ENCODE results near the gene KRT86. TPM values are rescaled to one million over a fixed set of nuclear protein-coding genes. Genes with fewer than 3 reads are reported as not detected.

Gene KRT86
- total RNA-seq, 5 donors from 2014 or later (not counting 1 experiment from before 2014, with no cell fraction given), result 0.35 TPM; not detected in 4

DNA sequence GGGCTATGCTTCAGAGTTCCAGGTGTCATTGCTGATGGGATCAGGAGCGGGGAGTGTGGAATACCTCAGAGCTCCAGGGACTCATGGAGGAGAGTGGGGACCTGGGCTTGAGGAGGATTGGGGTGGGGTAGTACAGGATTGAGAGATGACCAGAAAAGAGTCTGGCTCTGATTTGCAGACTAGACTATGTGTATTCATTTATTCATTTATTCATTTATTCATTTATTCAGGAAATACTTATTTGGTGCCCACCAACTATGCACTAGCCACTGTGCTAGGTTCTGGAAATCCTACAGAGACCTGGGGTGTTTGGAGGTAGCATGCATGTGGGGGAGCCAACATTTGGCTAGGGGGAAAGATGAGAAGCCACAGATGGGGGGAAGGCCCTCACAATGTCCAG is 47.6 kb downstream of the KRT86 start:
- Histone ChIP-seq H3K4me3 (ENCODE audit: control insufficient read depth in 1 of 2, extremely low read depth in 1 of 2, low read length in 1 of 2) (no peak overlapping the region), H3K27ac (ENCODE audit: low read length) (no peak overlapping the region), H3K36me3 (ENCODE audit: control insufficient read depth in 2 of 2, extremely low read depth in 1 of 2, insufficient read depth in 1 of 2, low read length in 1 of 2) (no peaks in the 10 kb centered on the region), H3K4me1 (ENCODE audit: control insufficient read depth in 1 of 2, extremely low read depth in 1 of 2, insufficient read depth in 2 of 2, low read length in 2 of 2) (peaks cover 0 to under 1% of the 10 kb centered on the region in 2 experiments), H3K9me3 (no peaks in the 10 kb centered on the region), H3K27me3 (replicated peaks in 1 of 2; ENCODE audit: control insufficient read depth in 2 of 2, extremely low read depth in 1 of 2, insufficient read depth in 2 of 2, low read length in 1 of 2) (peaks cover 0 to 62% of the 10 kb centered on the region in 2 experiments)
- Mint-ChIP-seq H3K27me3 (peaks cover 34 to 42% of the 10 kb centered on the region in 2 donors), H3K27ac (no peak overlapping the region), H3K36me3 (no peaks in the 10 kb centered on the region), H3K9me3 (no peaks in the 10 kb centered on the region), H3K4me1 (peaks cover 0 to under 1% (median under 1%) of the 10 kb centered on the region in 3 donors), H3K4me3 (no peak overlapping the region)
- ChIA-PET POLR2A (no interaction called here), CTCF (interaction anchor here in 1 of 2 donors (0.6 kb wide), 1 partner anchor 616 kb away, joined by 3 read pairs; no protein-coding TSS in a partner anchor)
- ATAC-seq (replicated peaks in 1 of 4) (no peak), DNase-seq (no peak)
- 100% methylated on average over 1 of the region's 1 CpG for WGBS (ENCODE audit: insufficient coverage)

DNA sequence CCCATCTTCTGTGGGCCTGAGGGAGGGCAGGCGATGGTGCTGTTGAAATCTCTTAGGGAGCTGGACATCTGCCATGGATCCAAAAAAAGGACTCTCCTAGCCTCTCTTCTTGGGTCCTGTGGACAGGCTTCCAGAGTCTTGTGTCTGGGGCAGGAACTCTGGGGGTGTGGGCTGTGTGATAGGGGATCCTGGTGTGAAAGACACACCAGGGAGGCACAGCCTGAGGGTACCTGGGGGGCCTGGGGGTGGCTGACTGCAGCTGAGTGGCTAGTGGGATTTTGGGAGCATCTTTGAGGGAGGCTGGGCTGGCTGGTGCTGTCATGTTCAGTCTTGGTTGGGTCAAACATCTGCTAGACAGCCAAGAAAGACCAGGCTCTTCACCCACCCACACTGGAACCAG is 48.6 kb downstream of the KRT86 start:
- H3K27ac Mint-ChIP-seq, result no peak overlapping the region
- ATAC-seq (replicated peaks in 1 of 4), result no peak
- CTCF ChIA-PET, result no interaction called here
- H3K36me3 ChIP-seq (ENCODE audit: control insufficient read depth in 2 of 2, extremely low read depth in 1 of 2, insufficient read depth in 1 of 2, low read length in 1 of 2), result no peaks in the 10 kb centered on the region
- H3K9me3 ChIP-seq, result no peaks in the 10 kb centered on the region
- WGBS (ENCODE audit: insufficient coverage), result 40% methylated on average over 1 of the region's 1 CpG
- H3K4me1 ChIP-seq (ENCODE audit: control insufficient read depth in 1 of 2, extremely low read depth in 1 of 2, insufficient read depth in 2 of 2, low read length in 2 of 2), result peaks cover 0 to 9% of the 10 kb centered on the region in 2 experiments
- POLR2A ChIA-PET, result no interaction called here
- no peak overlapping the region for H3K4me3 Mint-ChIP-seq
- H3K27me3 ChIP-seq (replicated peaks in 1 of 2; ENCODE audit: control insufficient read depth in 2 of 2, extremely low read depth in 1 of 2, insufficient read depth in 2 of 2, low read length in 1 of 2), result peaks cover 0 to 61% of the 10 kb centered on the region in 2 experiments
- peaks cover 4 to 9% (median 8%) of the 10 kb centered on the region in 3 donors for H3K4me1 Mint-ChIP-seq
- no peaks in the 10 kb centered on the region for H3K9me3 Mint-ChIP-seq
- H3K27me3 Mint-ChIP-seq, result peaks cover 34 to 45% of the 10 kb centered on the region in 2 donors
- H3K27ac ChIP-seq (ENCODE audit: low read length), result no peak overlapping the region
- H3K36me3 Mint-ChIP-seq, result no peaks in the 10 kb centered on the region
- no peak for DNase-seq
- H3K4me3 ChIP-seq (ENCODE audit: control insufficient read depth in 1 of 2, extremely low read depth in 1 of 2, low read length in 1 of 2), result no peak overlapping the region

DNA sequence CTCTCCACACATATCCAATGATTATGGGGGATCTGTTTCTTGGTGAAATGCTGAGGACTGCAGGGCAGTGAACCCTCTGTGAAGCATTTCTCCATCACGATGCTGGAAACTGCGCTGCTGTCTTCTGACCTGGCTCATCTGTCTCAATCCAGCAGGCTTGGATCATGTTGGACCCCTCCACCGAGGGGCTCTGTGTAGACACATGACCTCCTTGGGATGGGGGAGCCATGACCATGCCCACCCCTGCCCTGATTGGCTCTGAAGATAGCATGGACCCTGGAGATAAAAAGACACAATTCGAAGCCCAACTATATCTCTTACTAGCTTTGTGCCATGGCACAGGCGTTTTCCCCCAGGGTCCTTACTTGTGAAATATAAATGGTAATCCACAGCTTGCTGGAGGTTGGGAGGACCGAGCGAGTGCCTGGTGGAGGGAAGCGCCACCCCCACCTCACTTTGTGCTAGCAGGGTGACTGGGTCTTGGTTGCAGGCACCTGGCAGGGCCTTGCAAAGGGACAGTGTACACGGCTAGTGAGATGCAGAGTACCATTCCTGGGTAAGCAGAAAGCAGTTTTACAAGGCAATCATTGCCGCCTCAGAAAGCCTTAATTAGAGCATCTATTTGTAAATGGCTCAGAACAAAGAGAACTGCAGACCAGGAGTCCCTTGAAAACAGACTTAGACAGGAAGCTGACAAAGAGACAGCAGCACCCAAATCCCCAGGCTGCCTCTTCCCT is 49.1 kb downstream of the KRT86 start:
- ChIA-PET POLR2A (no interaction called here), CTCF (no interaction called here)
- Mint-ChIP-seq H3K27ac (no peak overlapping the region), H3K4me3 (no peak overlapping the region), H3K4me1 (peaks cover 4 to 9% (median 8%) of the 10 kb centered on the region in 3 donors), H3K9me3 (no peaks in the 10 kb centered on the region), H3K36me3 (no peaks in the 10 kb centered on the region), H3K27me3 (peaks cover 34 to 41% of the 10 kb centered on the region in 2 donors)
- ATAC-seq (replicated peaks in 1 of 4) (no peak), DNase-seq (no peak)
- Histone ChIP-seq H3K27ac (ENCODE audit: low read length) (no peak overlapping the region), H3K36me3 (ENCODE audit: control insufficient read depth in 2 of 2, extremely low read depth in 1 of 2, insufficient read depth in 1 of 2, low read length in 1 of 2) (no peaks in the 10 kb centered on the region), H3K4me3 (ENCODE audit: control insufficient read depth in 1 of 2, extremely low read depth in 1 of 2, low read length in 1 of 2) (no peak overlapping the region), H3K4me1 (ENCODE audit: control insufficient read depth in 1 of 2, extremely low read depth in 1 of 2, insufficient read depth in 2 of 2, low read length in 2 of 2) (peaks cover 0 to 9% of the 10 kb centered on the region in 2 experiments), H3K9me3 (no peaks in the 10 kb centered on the region), H3K27me3 (replicated peaks in 1 of 2; ENCODE audit: control insufficient read depth in 2 of 2, extremely low read depth in 1 of 2, insufficient read depth in 2 of 2, low read length in 1 of 2) (peaks cover 0 to 55% of the 10 kb centered on the region in 2 experiments)
- WGBS (ENCODE audit: insufficient coverage), result 78% methylated on average over 5 of the region's 10 CpGs

DNA sequence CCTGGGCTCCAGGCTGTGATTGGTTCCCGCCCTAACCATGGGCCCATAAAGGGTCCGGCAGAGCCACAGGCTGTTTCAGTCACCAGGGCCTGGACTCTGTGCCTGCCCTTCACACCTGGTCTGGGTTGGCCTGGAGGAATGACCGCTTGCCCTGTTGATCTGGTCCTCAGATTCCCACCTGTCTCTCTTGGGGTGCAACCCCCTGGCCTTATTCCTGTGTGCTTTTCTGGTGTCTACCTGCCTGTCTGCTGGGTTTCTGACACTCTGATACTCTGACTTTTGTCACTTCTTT is 49.7 kb downstream of the KRT86 start:
- no peak overlapping the region for H3K4me3 Mint-ChIP-seq
- no peaks in the 10 kb centered on the region for H3K36me3 ChIP-seq (ENCODE audit: control insufficient read depth in 2 of 2, extremely low read depth in 1 of 2, insufficient read depth in 1 of 2, low read length in 1 of 2)
- no peaks in the 10 kb centered on the region for H3K9me3 Mint-ChIP-seq
- H3K27me3 Mint-ChIP-seq, result peaks cover 33 to 36% of the 10 kb centered on the region in 2 donors
- ATAC-seq (replicated peaks in 1 of 4), result no peak
- H3K27ac Mint-ChIP-seq, result no peak overlapping the region
- H3K4me1 Mint-ChIP-seq, result peaks cover 4 to 9% (median 8%) of the 10 kb centered on the region in 3 donors
- no peaks in the 10 kb centered on the region for H3K9me3 ChIP-seq
- DNase-seq, result no peak
- ChIA-PET CTCF (no interaction called here), POLR2A (no interaction called here)
- no peak overlapping the region for H3K4me3 ChIP-seq (ENCODE audit: control insufficient read depth in 1 of 2, extremely low read depth in 1 of 2, low read length in 1 of 2)
- 68% methylated on average over 2 of the region's 3 CpGs for WGBS (ENCODE audit: insufficient coverage)
- peaks cover 0 to 50% of the 10 kb centered on the region in 2 experiments for H3K27me3 ChIP-seq (replicated peaks in 1 of 2; ENCODE audit: control insufficient read depth in 2 of 2, extremely low read depth in 1 of 2, insufficient read depth in 2 of 2, low read length in 1 of 2)
- H3K36me3 Mint-ChIP-seq, result no peaks in the 10 kb centered on the region
- H3K27ac ChIP-seq (ENCODE audit: low read length), result no peak overlapping the region
- H3K4me1 ChIP-seq (ENCODE audit: control insufficient read depth in 1 of 2, extremely low read depth in 1 of 2, insufficient read depth in 2 of 2, low read length in 2 of 2), result peaks cover 0 to 9% of the 10 kb centered on the region in 2 experiments

DNA sequence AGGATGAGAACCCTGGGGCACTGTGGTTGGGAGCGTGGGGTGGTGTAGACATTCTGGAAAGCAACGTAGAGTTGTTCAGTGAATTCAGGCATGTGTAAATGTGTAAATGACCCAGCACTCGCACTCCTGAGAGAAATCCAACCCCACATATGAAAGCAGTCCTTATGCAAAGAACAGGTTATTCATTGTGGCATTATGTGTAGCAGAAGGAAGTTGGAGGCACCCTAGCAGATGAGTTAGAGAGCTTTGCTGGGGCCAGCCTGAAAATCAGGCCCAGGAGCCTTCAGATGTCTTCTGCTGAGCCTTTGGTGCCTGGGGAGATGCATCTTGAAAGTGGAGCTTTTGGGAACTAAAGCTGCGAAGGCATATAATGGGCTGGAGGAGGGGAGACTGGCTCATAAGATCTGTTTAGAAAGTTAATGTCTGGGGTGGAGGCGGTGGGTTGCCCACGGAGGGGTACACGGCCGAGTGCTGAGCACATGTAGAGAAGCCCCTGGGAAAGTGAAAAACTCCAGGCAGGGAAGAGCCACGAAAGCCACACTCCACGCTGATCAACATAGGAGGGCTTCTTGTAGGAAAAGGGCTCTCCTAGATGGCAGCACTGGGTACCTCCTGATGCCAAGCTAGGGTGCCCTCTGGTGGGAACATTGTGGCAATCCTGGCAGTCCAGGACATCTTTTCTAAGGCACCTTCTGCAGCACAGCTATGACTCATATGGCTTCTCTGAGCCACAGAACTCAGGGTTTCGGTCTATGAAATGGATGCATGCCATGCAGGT is 52.8 kb downstream of the KRT86 start:
- Histone ChIP-seq H3K4me1 (ENCODE audit: control insufficient read depth in 1 of 2, extremely low read depth in 1 of 2, insufficient read depth in 2 of 2, low read length in 2 of 2) (peaks cover 0 to 9% of the 10 kb centered on the region in 2 experiments), H3K27ac (ENCODE audit: low read length) (no peak overlapping the region), H3K9me3 (no peaks in the 10 kb centered on the region), H3K27me3 (replicated peaks in 1 of 2; ENCODE audit: control insufficient read depth in 2 of 2, extremely low read depth in 1 of 2, insufficient read depth in 2 of 2, low read length in 1 of 2) (peaks cover 0 to 24% of the 10 kb centered on the region in 2 experiments), H3K36me3 (ENCODE audit: control insufficient read depth in 2 of 2, extremely low read depth in 1 of 2, insufficient read depth in 1 of 2, low read length in 1 of 2) (no peaks in the 10 kb centered on the region), H3K4me3 (ENCODE audit: control insufficient read depth in 1 of 2, extremely low read depth in 1 of 2, low read length in 1 of 2) (no peak overlapping the region)
- Mint-ChIP-seq H3K36me3 (no peaks in the 10 kb centered on the region), H3K4me3 (no peak overlapping the region), H3K9me3 (no peaks in the 10 kb centered on the region), H3K4me1 (peaks cover 4 to 9% (median 8%) of the 10 kb centered on the region in 3 donors), H3K27ac (no peak overlapping the region), H3K27me3 (peaks cover 13 to 14% of the 10 kb centered on the region in 2 donors)
- WGBS (ENCODE audit: insufficient coverage), result 25% methylated on average over 8 of the region's 11 CpGs
- POLR2A ChIA-PET, result no interaction called here
- ATAC-seq (replicated peaks in 1 of 4) (peak; percentile 98 to 99 (median 98)), DNase-seq (peak; percentile 48 to 89 (median 72))
- CTCF ChIA-PET, result interaction anchor here (0.6 to 2.5 kb wide), 22 partner anchors 10 to 543 kb away, joined by 3 to 12 read pairs (median 3); no protein-coding TSS in a partner anchor

DNA sequence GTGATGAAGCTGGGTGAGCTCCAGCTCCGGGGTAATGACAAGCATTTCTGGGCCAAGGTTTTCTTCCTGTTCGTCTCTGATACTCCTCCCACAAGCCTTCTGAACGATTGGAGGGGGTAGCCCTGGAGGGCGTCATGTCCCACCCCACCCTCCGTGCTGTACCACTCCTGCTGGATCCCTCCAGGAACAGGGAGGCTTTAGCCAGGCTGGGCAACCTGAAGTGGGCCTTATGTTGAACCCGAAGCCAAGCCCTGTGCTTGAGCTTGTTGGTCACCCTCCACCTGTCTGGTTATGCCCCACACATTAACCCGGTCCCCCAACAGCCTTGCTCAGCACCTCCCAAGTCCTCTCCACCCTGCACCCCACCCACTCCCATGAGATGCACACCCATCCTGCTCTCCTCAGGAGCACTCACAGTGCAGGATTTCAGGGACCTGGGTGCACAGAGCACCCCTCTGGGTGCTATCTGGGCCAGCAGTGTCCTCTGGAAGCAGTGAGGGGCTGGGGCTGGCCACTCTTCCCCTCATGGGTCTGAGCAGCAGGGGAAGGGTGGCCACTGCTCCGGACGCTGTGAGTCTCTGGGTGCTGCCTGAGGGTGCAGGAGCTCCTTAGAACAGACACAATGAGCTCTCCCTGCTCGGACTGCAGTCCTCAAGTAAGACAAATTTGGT is 53.5 kb downstream of the KRT86 start:
- Histone ChIP-seq H3K4me1 (ENCODE audit: control insufficient read depth in 1 of 2, extremely low read depth in 1 of 2, insufficient read depth in 2 of 2, low read length in 2 of 2) (peaks cover 0 to 9% of the 10 kb centered on the region in 2 experiments), H3K27ac (ENCODE audit: low read length) (no peak overlapping the region), H3K4me3 (ENCODE audit: control insufficient read depth in 1 of 2, extremely low read depth in 1 of 2, low read length in 1 of 2) (no peak overlapping the region), H3K36me3 (ENCODE audit: control insufficient read depth in 2 of 2, extremely low read depth in 1 of 2, insufficient read depth in 1 of 2, low read length in 1 of 2) (no peaks in the 10 kb centered on the region), H3K9me3 (no peaks in the 10 kb centered on the region), H3K27me3 (replicated peaks in 1 of 2; ENCODE audit: control insufficient read depth in 2 of 2, extremely low read depth in 1 of 2, insufficient read depth in 2 of 2, low read length in 1 of 2) (peaks cover 0 to 19% of the 10 kb centered on the region in 2 experiments)
- H3K4me3 Mint-ChIP-seq, result no peak overlapping the region
- WGBS (ENCODE audit: insufficient coverage), result 69% methylated on average over 6 of the region's 10 CpGs
- no peak overlapping the region for H3K27ac Mint-ChIP-seq
- H3K9me3 Mint-ChIP-seq, result no peaks in the 10 kb centered on the region
- ChIA-PET CTCF (interaction anchor here (0.6 to 2.5 kb wide), 18 partner anchors 9 to 543 kb away, joined by 3 to 12 read pairs (median 3); no protein-coding TSS in a partner anchor), POLR2A (no interaction called here)
- ATAC-seq (replicated peaks in 1 of 4) (peak in 1 of 4 experiments; percentile 3), DNase-seq (no peak)
- peaks cover 7 to 9% of the 10 kb centered on the region in 2 donors for H3K27me3 Mint-ChIP-seq
- no peaks in the 10 kb centered on the region for H3K36me3 Mint-ChIP-seq
- peaks cover 4 to 9% (median 8%) of the 10 kb centered on the region in 3 donors for H3K4me1 Mint-ChIP-seq
